Kidney (tissue), 14 donors: ENCODE results near the gene DOK7. TPM values are rescaled to one million over a fixed set of nuclear protein-coding genes. Genes with fewer than 3 reads are reported as not detected.
A peak's percentile ranks its signal among the peaks of the same experiment; 100 is the strongest.

Experiments
- DNase-seq, 5 donors: peaks; one replicate each; pipeline ENCODE4 v3.0.0-alpha.2; 2013 to 2020
- FAIRE-seq: peaks from 2 replicates; lab custom pipeline; 2012; peaks lifted over from hg19 to GRCh38; lab: Jason Lieb, UNC
- H3K27ac ChIP-seq, 2 donors: one replicate each; pipeline ENCODE4 v1.7.0; 2013; ENCODE audit warnings: low read depth in 2 of 2, low read length in 2 of 2, inconsistent platforms in 1 of 2
- H3K27me3 ChIP-seq: one replicate; pipeline ENCODE4 v1.7.1; 2013; ENCODE audit warnings: low read length, inconsistent platforms; ENCODE audit not compliant: control insufficient read depth, insufficient read depth
- H3K36me3 ChIP-seq, 3 donors: one replicate each; pipeline versions ENCODE4 v1.7.0 to v1.7.1; 2013; ENCODE audit warnings: low read length in 3 of 3, control low read depth in 1 of 3, inconsistent platforms in 1 of 3; ENCODE audit not compliant: insufficient read depth in 3 of 3, control insufficient read depth in 2 of 3
- H3K4me1 ChIP-seq, 3 donors: one replicate each; pipeline versions ENCODE4 v1.7.0 to v1.7.1; 2013; ENCODE audit warnings: low read length in 3 of 3, inconsistent platforms in 1 of 3, low read depth in 1 of 3; ENCODE audit not compliant: control insufficient read depth in 2 of 3, insufficient read depth in 2 of 3
- H3K4me3 ChIP-seq, 3 donors: one replicate each; pipeline versions ENCODE4 v1.7.0 to v1.8.1; 2013; ENCODE audit warnings: low read length in 3 of 3, control low read depth in 1 of 3, inconsistent platforms in 1 of 3
- H3K9ac ChIP-seq, 3 donors: one replicate each; pipeline versions ENCODE4 v1.7.0 to v1.7.1; 2013; ENCODE audit warnings: low read length in 3 of 3, control low read depth in 1 of 3, inconsistent platforms in 1 of 3
- H3K9me3 ChIP-seq, 3 donors: one replicate each; pipeline versions ENCODE4 v1.7.0 to v1.7.1; 2013; ENCODE audit warnings: low read length in 3 of 3, control low read depth in 1 of 3, inconsistent platforms in 1 of 3; ENCODE audit not compliant: control insufficient read depth in 2 of 3, insufficient read depth in 1 of 3
- CTCF ChIP-seq: IDR thresholded peaks from 3 replicates; pipeline ENCODE4 v1.5.1; 2012; ENCODE audit warnings: mild to moderate bottlenecking, moderate library complexity, borderline replicate concordance; ENCODE audit not compliant: insufficient read depth; ENCODE audit errors: extremely low read depth
- intact Hi-C: fragments of 100-400 bp; cut with DNase I; formaldehyde crosslinking; loops from one replicate; pipeline ENCODE4 v1.11.1; 2022
- polyA plus RNA-seq: library from polyadenylated mRNA; stranded (reverse); fragments of 350-450 nt; fragmentation: Illumina TruSeq; extraction: RNeasy Lipid Tissue Mini Kit (QIAGEN cat#74804); gene quantifications from one replicate; pipeline ENCODE4 v1.2.3, GENCODE V29; 2014; ENCODE audit warnings: low read depth, low replicate concordance; ENCODE audit not compliant: insufficient read depth
- total RNA-seq: library from RNA; stranded (reverse); fragmentation: NEBNext Ultra II Directional; extraction: Animal tissue kit (Norgen Biotek cat#: 25700); gene quantifications from one replicate; pipeline ENCODE4 v1.2.1, GENCODE V29; 2021
- donor health status: control.
- donor health status: control.
- donor health status: control.
- donor health status: control.
- donor health status: control.
- donor health status: DM: yes; HTN: yes; CAD: no.
- donor health status: Normal renal cell carcinoma (clear cell type).

Gene DOK7
- total and polyA plus RNA-seq, 2 donors from 2014 or later = 1.2 to 7.0 TPM

- no peaks in the 10 kb centered on the region for H3K4me1 ChIP-seq
- no peak overlapping the region for H3K9ac ChIP-seq
- H3K27ac ChIP-seq = no peak overlapping the region
- intact Hi-C loops = no loop called here
- H3K9me3 ChIP-seq = no peaks in the 10 kb centered on the region
- TF ChIP-seq CTCF = no peak
- FAIRE-seq (no peak), DNase-seq (peak in 3 of 5 donors; percentile 42 to 68 (median 51))
- no peak overlapping the region for H3K4me3 ChIP-seq
- H3K27me3 ChIP-seq = no peaks in the 10 kb centered on the region
- H3K36me3 ChIP-seq = peaks cover 0 to 66% (median 33%) of the 10 kb centered on the region in 3 donors
These were observed 51.8 kb downstream of the DOK7 start for GRCh38 chr4:3514806-3515501.

- TF ChIP-seq CTCF = no peak
- Histone ChIP-seq H3K36me3 (peaks cover 0 to 69% (median 29%) of the 10 kb centered on the region in 3 donors), H3K4me3 (no peak overlapping the region), H3K9me3 (no peaks in the 10 kb centered on the region), H3K27me3 (no peaks in the 10 kb centered on the region), H3K4me1 (no peaks in the 10 kb centered on the region), H3K27ac (no peak overlapping the region), H3K9ac (no peak overlapping the region)
- FAIRE-seq (no peak), DNase-seq (peak in 1 of 5 donors; percentile 59)
- intact Hi-C loops = no loop called here
These were observed 52.5 kb downstream of the DOK7 start for GRCh38 chr4:3515646-3516045.

GRCh38 chr4:3516061-3516835 lies 53.1 kb downstream of the DOK7 start:
- Histone ChIP-seq H3K9ac (no peak overlapping the region), H3K4me3 (no peak overlapping the region), H3K36me3 (peaks cover 0 to 70% (median 27%) of the 10 kb centered on the region in 3 donors), H3K27me3 (no peaks in the 10 kb centered on the region), H3K4me1 (no peaks in the 10 kb centered on the region), H3K27ac (no peak overlapping the region), H3K9me3 (no peaks in the 10 kb centered on the region)
- intact Hi-C loops = no loop called here
- FAIRE-seq (no peak), DNase-seq (peak in 1 of 5 donors; percentile 12)
- TF ChIP-seq CTCF = no peak
